MM.1S (cell line): ENCODE results near the gene THRAP3.

Experiments
- EZH2 ChIP-seq: fragments of 300-600 bp; sonication (generic); optimal IDR thresholded peaks from 2 replicates; pipeline ENCODE3; 2017; ENCODE audit warnings: low read depth, mild to moderate bottlenecking, antibody characterized with exemption, low read length, mixed read lengths
- TF ChIP-seq, protein P1 (sequence below): fragments of 300-600 bp; sonication (generic); IDR thresholded peaks from 2 replicates; pipeline ENCODE4 v1.5.1; 2016; ENCODE audit warnings: antibody characterized with exemption, low read length, mixed read lengths

DNA sequence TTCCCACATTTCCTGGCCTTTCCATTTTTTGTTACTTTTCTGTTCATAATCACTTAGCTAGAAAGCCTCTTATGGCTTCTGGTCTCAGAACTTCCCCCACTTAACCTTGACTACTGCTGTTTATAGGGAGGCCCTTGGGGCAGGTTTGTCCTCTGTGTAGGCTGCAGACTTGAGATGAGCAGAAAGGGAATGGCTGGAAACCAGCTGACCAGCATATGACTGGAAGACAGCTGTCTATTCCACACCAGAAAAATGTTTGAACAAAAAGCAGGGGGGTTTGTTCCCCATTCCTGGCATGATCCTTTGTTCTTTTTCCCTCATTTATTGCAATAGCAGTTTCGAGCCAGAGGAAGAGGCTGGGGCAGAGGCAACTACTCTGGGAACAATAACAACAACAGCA is 77.0 kb downstream of the THRAP3 start:
- no peak for TF ChIP-seq EZH2
- TF ChIP-seq, protein P1, sequence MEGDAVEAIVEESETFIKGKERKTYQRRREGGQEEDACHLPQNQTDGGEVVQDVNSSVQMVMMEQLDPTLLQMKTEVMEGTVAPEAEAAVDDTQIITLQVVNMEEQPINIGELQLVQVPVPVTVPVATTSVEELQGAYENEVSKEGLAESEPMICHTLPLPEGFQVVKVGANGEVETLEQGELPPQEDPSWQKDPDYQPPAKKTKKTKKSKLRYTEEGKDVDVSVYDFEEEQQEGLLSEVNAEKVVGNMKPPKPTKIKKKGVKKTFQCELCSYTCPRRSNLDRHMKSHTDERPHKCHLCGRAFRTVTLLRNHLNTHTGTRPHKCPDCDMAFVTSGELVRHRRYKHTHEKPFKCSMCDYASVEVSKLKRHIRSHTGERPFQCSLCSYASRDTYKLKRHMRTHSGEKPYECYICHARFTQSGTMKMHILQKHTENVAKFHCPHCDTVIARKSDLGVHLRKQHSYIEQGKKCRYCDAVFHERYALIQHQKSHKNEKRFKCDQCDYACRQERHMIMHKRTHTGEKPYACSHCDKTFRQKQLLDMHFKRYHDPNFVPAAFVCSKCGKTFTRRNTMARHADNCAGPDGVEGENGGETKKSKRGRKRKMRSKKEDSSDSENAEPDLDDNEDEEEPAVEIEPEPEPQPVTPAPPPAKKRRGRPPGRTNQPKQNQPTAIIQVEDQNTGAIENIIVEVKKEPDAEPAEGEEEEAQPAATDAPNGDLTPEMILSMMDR = no peak
